ENCODE results near the gene TYSND1. TPM values are rescaled to one million over a fixed set of nuclear protein-coding genes. Genes with fewer than 3 reads are reported as not detected.

The TYSND1 gene
- total and polyA plus RNA-seq, 2 of the 13 experiments (the other 11 are each of a cell fraction or from before 2014, with no cell fraction given), result 3.3 to 8.9 TPM

- TF ChIP-seq HNF1A (IDR thresholded peaks at IDR 0.05; ENCODE audit: low read depth), result peak; percentile 42; the same call in 1 of the 2 replicates
- peak; percentile 72; the same call in 1 of the 2 replicates for TF ChIP-seq HNF1A (CRISPR knock-in tag; IDR thresholded peaks at IDR 0.05; ENCODE audit: borderline replicate concordance)
- TF ChIP-seq MBD4 (IDR thresholded peaks at IDR 0.05; ENCODE audit: borderline replicate concordance, low read length), result no peak
- no peak for TF ChIP-seq CHD4 (IDR thresholded peaks at IDR 0.05; ENCODE audit: borderline replicate concordance, low read length)
- TF ChIP-seq PRDM4 (CRISPR knock-in tag; IDR thresholded peaks at IDR 0.05; ENCODE audit: borderline replicate concordance), result no peak
- TF ChIP-seq ZBTB33 (CRISPR knock-in tag; IDR thresholded peaks at IDR 0.05), result no peak; the same call in 1 of the 2 replicates
- TF ChIP-seq CHCHD3 (CRISPR knock-in tag; IDR thresholded peaks at IDR 0.05), result no peak
- TF ChIP-seq ZBTB3 (CRISPR knock-in tag; IDR thresholded peaks at IDR 0.05; ENCODE audit: borderline replicate concordance, low read depth), result no peak
- TF ChIP-seq PCBP2 (optimal IDR thresholded peaks at IDR 0.05; ENCODE audit: low read depth, low read length, poor library complexity, severe bottlenecking), result no peak
- TF ChIP-seq EEA1 (CRISPR knock-in tag; IDR thresholded peaks at IDR 0.05; ENCODE audit: borderline replicate concordance), result no peak
- no peak for TF ChIP-seq NRL (CRISPR knock-in tag; IDR thresholded peaks at IDR 0.05; ENCODE audit: borderline replicate concordance)
- TF ChIP-seq KDM2A (CRISPR knock-in tag; IDR thresholded peaks at IDR 0.05; ENCODE audit: borderline replicate concordance, low read depth), result peak; percentile 65
- no peak for TF ChIP-seq ZNF24 (IDR thresholded peaks at IDR 0.05)
- no peak for TF ChIP-seq FOXO4 (CRISPR knock-in tag; conservative IDR thresholded peaks at IDR 0.05)
- TF ChIP-seq SNRNP70 (IDR thresholded peaks at IDR 0.05; ENCODE audit: low read depth, low read length), result no peak
- 0 out of 4 replicates have a peak, but pooled peaks of 1 of the 2 experiments have one; percentile 14 for TF ChIP-seq NR2F1 (CRISPR knock-in tag; IDR thresholded peaks at IDR 0.05)
- no peak for TF ChIP-seq EED (CRISPR knock-in tag; IDR thresholded peaks at IDR 0.05)
- TF ChIP-seq MTF2 (CRISPR knock-in tag; IDR thresholded peaks at IDR 0.05; ENCODE audit: borderline replicate concordance), result no peak
- no peak for TF ChIP-seq RFX5 (IDR thresholded peaks at IDR 0.05; ENCODE audit: low read depth, low read length)
Observed at GRCh38 chr10:70109064-70109729, 37.3 kb downstream of the TYSND1 start (continued).

Measured in HepG2 (cell line).